Measurements from ENCODE around the gene AGAP1. TPM values are rescaled to one million over a fixed set of nuclear protein-coding genes. Genes with fewer than 3 reads are reported as not detected.

AGAP1 gene
- total RNA-seq, 2 experiments from 2014 or later: 1.8 to 2.0 TPM

GRCh38 chr2:235909358-235909757 is 415.5 kb downstream of the AGAP1 start:
- ChIA-PET CTCF (no interaction called here), POLR2A (no interaction called here)
- peaks cover 6% of the 10 kb centered on the region for H3K27me3 Mint-ChIP-seq
- H3K4me1 Mint-ChIP-seq (ENCODE audit: low read depth): no peaks in the 10 kb centered on the region
- H3K9me3 Mint-ChIP-seq: peaks cover under 1% of the 10 kb centered on the region
- H3K36me3 Mint-ChIP-seq: peaks cover under 1% of the 10 kb centered on the region
- H3K4me3 Mint-ChIP-seq: no peak overlapping the region
- intact Hi-C loops (cut with micrococcal nuclease): no loop called here
- H3K27ac Mint-ChIP-seq: no peak overlapping the region
- DNase-seq: no peak

DNA sequence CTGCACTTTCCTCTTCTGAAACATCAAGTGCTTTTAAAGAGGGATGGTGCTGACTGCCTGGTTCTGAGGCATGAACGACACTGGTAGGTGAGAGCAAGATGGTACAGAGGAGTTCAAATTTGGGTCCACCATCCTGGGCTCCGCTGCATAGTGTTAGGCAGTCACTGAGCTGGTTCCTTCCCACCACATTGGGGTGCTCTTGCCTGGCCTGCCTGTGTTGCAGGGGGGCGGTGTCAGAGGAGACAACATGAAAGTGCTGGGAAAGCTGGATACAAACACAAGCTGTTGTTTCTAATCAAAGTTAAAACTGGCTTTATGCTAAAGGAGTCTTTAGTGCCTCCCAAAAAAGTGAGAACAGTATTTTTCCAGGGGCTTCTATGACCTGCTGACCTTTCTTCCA is 416.2 kb downstream of the AGAP1 start:
- ChIA-PET CTCF (no interaction called here), POLR2A (no interaction called here)
- Mint-ChIP-seq H3K27me3 (peaks cover 6% of the 10 kb centered on the region), H3K36me3 (peaks cover 4% of the 10 kb centered on the region), H3K4me3 (no peak overlapping the region), H3K4me1 (ENCODE audit: low read depth) (no peaks in the 10 kb centered on the region), H3K27ac (no peak overlapping the region), H3K9me3 (peaks cover 6% of the 10 kb centered on the region)
- no peak for DNase-seq
- intact Hi-C loops (cut with micrococcal nuclease): no loop called here

DNA sequence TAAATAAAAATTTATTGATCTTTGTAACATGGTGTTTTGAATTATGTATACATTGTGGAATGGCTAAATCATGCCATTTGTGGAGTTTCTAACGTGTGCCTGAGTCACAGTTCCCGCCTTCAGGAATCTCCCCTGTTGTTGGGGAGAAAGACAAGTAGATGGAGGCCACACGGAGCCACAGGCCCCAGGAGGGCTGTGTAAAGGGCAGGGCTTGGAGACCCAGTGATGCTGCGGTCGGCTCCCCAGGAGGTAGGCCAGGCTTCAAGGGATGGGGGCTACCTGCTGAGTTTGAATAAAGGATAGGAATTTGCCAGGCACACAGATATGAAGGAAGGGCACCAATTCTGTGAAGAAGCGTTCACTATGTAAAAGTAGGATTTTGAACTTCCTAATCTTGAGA is 417.3 kb downstream of the AGAP1 start:
- no peak overlapping the region for H3K27ac Mint-ChIP-seq
- intact Hi-C loops (cut with micrococcal nuclease): no loop called here
- CTCF ChIA-PET: no interaction called here

DNA sequence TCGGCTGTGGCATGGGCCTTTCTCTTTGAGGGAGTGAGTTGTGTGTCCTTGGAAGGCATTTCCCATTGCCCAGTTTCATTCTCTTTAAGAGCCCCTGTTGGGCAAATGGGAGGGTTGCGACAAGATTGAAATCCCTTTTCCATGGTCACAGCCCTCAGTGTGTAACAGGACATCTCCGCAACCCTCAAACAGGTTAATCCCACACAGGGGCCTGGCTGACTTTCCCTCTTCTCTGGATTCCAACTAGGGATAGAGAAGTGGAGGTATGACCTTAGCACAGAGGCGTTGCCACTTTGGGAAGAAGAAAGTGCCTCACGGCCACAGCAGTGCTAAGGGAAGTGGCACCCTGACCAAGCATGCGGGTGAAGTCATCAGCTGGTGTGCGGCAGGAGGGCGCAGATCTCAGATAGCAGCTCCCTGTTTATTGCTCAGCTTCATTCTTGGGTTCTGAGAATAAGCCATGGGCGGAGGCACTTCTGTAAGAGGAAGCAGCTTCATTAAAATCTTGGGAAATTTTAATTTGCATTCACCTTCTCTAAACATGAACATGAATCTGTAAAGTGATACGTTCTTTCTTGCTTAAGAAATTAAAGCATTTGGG is 417.9 kb downstream of the AGAP1 start:
- H3K4me3 Mint-ChIP-seq: no peak overlapping the region
- peaks cover 4% of the 10 kb centered on the region for H3K27me3 Mint-ChIP-seq
- peaks cover 4% of the 10 kb centered on the region for H3K36me3 Mint-ChIP-seq
- intact Hi-C loops (cut with micrococcal nuclease): no loop called here
- peaks cover 16% of the 10 kb centered on the region for H3K9me3 Mint-ChIP-seq
- CTCF ChIA-PET: no interaction called here
- POLR2A ChIA-PET: interaction anchor here (0.6 kb wide), 1 partner anchor 303 kb away, joined by 3 read pairs; no protein-coding TSS in a partner anchor
- no peak overlapping the region for H3K27ac Mint-ChIP-seq
- no peak for DNase-seq
- H3K4me1 Mint-ChIP-seq (ENCODE audit: low read depth): no peaks in the 10 kb centered on the region

More for the DNA sequence above, 417.3 kb downstream of the AGAP1 start:
- no peak overlapping the region for H3K4me3 Mint-ChIP-seq
- no peak for DNase-seq
- no peaks in the 10 kb centered on the region for H3K4me1 Mint-ChIP-seq (ENCODE audit: low read depth)
- peaks cover 14% of the 10 kb centered on the region for H3K9me3 Mint-ChIP-seq
- peaks cover 4% of the 10 kb centered on the region for H3K36me3 Mint-ChIP-seq
- POLR2A ChIA-PET: no interaction called here
- peaks cover 6% of the 10 kb centered on the region for H3K27me3 Mint-ChIP-seq

DNA sequence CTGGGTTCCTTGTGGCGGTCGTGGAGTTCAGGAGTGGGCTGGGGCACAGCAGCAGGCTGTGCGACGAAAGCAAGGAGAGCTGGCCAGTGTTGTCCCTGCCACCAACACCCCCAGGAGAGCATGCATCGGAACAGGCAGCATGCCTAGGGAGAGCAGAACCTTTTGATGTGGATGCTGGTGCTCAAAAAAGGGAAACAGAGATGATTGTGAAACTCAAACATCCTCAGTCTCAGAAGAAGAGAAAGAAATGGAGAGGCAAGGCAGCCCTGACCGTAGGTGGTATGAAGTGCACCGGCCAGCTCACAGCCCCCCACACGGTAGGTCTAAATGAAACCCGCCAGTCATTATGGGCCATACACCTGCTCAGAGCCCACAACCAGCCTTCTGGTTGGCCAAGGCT is 420.9 kb downstream of the AGAP1 start:
- H3K36me3 Mint-ChIP-seq: peaks cover 4% of the 10 kb centered on the region
- ChIA-PET POLR2A (no interaction called here), CTCF (no interaction called here)
- intact Hi-C loops (cut with micrococcal nuclease): no loop called here
- H3K4me1 Mint-ChIP-seq (ENCODE audit: low read depth): no peaks in the 10 kb centered on the region
- H3K9me3 Mint-ChIP-seq: peaks cover 16% of the 10 kb centered on the region
- H3K4me3 Mint-ChIP-seq: no peak overlapping the region
- H3K27ac Mint-ChIP-seq: no peak overlapping the region
- H3K27me3 Mint-ChIP-seq: peaks cover 4% of the 10 kb centered on the region
- DNase-seq: no peak

- Mint-ChIP-seq H3K9me3 (peaks cover 16% of the 10 kb centered on the region), H3K27me3 (peaks cover 4% of the 10 kb centered on the region), H3K36me3 (peaks cover 4% of the 10 kb centered on the region), H3K27ac (no peak overlapping the region), H3K4me1 (ENCODE audit: low read depth) (no peaks in the 10 kb centered on the region), H3K4me3 (no peak overlapping the region)
- POLR2A ChIA-PET: no interaction called here
- CTCF ChIA-PET: no interaction called here
- intact Hi-C loops (cut with micrococcal nuclease): no loop called here
- no peak for DNase-seq
Observed at GRCh38 chr2:235917506-235917905, 423.7 kb downstream of the AGAP1 start.

DNA sequence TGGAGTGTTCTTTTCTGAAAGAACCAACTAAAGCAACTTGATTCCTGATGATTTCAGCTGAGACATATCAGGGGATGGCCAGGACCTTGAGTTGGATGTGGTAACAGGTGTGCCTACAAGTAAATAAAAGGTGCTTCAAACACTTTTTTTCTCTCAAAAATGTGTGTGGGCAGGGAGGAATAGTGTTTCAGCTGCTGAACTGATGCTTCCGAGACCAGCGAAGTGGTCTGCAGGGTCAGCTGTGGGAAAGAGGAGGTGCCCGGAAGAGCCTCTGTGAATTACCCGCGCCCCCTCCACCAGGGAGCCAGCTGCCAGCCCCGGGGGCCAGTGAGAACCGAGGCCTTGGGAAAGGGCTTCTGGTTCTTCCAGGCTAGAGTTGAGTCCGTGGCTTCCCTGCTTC is 425.0 kb downstream of the AGAP1 start:
- peaks cover 16% of the 10 kb centered on the region for H3K9me3 Mint-ChIP-seq
- peaks cover 6% of the 10 kb centered on the region for H3K27me3 Mint-ChIP-seq
- H3K4me3 Mint-ChIP-seq: no peak overlapping the region
- DNase-seq: no peak
- no peak overlapping the region for H3K27ac Mint-ChIP-seq
- ChIA-PET POLR2A (no interaction called here), CTCF (no interaction called here)
- intact Hi-C loops (cut with micrococcal nuclease): no loop called here
- peaks cover 4% of the 10 kb centered on the region for H3K36me3 Mint-ChIP-seq
- no peaks in the 10 kb centered on the region for H3K4me1 Mint-ChIP-seq (ENCODE audit: low read depth)

DNA sequence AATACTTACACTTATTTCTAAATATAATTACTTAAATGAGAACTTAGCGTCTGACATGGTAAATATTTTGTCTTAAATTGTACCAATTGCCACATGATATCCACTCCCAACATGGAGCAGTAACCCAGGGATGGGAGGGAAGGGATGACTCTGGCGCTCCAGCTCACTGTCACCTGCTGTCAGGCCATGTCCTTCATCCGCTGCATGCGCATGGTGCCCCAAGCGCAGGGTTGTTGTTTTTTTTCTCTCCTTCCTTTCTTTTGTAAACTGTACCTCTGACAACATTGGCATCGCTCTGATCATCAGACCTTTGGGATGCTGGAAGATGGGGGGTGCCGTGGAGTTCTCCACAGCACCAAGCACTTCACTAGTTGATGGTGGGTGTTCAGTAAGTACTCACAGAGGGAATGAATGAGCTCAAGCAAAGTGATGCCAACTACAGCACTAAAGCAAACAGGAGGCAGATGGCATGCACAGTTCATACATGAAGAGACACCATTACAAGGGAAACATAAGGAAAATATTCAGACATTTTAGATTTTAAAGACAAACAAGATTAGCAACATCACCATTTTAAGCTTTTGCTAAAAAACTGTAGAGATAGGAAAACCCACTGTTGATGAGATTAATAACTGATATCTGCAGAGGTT is 426.5 kb downstream of the AGAP1 start:
- DNase-seq: no peak
- Mint-ChIP-seq H3K27me3 (peaks cover 4% of the 10 kb centered on the region), H3K4me1 (ENCODE audit: low read depth) (no peaks in the 10 kb centered on the region), H3K27ac (no peak overlapping the region), H3K9me3 (peaks cover 8% of the 10 kb centered on the region), H3K4me3 (no peak overlapping the region), H3K36me3 (no peaks in the 10 kb centered on the region)
- intact Hi-C loops (cut with micrococcal nuclease): no loop called here
- POLR2A ChIA-PET: no interaction called here
- CTCF ChIA-PET: no interaction called here

- Mint-ChIP-seq H3K27me3 (peaks cover 6% of the 10 kb centered on the region), H3K4me1 (ENCODE audit: low read depth) (no peaks in the 10 kb centered on the region), H3K36me3 (no peaks in the 10 kb centered on the region), H3K4me3 (no peak overlapping the region), H3K9me3 (no peaks in the 10 kb centered on the region), H3K27ac (no peak overlapping the region)
- intact Hi-C loops (cut with micrococcal nuclease): no loop called here
- POLR2A ChIA-PET: no interaction called here
- DNase-seq: no peak
- CTCF ChIA-PET: no interaction called here
Observed at GRCh38 chr2:235921508-235922191, 427.8 kb downstream of the AGAP1 start.

DNA sequence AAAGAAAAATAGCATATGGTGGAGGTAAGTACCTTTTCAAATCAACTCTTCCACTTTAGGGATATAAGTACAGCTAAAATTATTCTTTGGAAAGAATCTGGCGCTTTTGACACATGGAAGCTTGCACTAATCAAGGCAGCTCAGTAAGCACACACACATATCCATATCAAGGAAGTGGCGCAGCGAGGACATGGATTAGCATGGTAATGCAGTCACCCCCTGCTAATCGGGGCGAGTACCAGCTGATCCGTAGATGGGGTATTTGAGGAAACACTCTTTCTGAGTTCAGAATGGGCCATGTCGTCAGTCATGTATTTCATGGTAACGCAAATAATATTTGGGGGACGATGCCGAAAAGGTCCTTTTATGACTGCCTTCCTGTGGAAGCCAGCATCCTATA is 429.0 kb downstream of the AGAP1 start:
- ChIA-PET CTCF (no interaction called here), POLR2A (no interaction called here)
- H3K4me1 Mint-ChIP-seq (ENCODE audit: low read depth): no peaks in the 10 kb centered on the region
- no peaks in the 10 kb centered on the region for H3K36me3 Mint-ChIP-seq
- peaks cover 6% of the 10 kb centered on the region for H3K27me3 Mint-ChIP-seq
- H3K4me3 Mint-ChIP-seq: no peak overlapping the region
- no peak overlapping the region for H3K27ac Mint-ChIP-seq
- no peak for DNase-seq
- intact Hi-C loops (cut with micrococcal nuclease): no loop called here
- no peaks in the 10 kb centered on the region for H3K9me3 Mint-ChIP-seq

GRCh38 chr2:235923859-235924674 is 430.2 kb downstream of the AGAP1 start:
- no peak for DNase-seq
- H3K4me3 Mint-ChIP-seq: no peak overlapping the region
- peaks cover 8% of the 10 kb centered on the region for H3K27me3 Mint-ChIP-seq
- intact Hi-C loops (cut with micrococcal nuclease): no loop called here
- no peaks in the 10 kb centered on the region for H3K36me3 Mint-ChIP-seq
- POLR2A ChIA-PET: no interaction called here
- CTCF ChIA-PET: no interaction called here
- no peaks in the 10 kb centered on the region for H3K4me1 Mint-ChIP-seq (ENCODE audit: low read depth)
- no peak overlapping the region for H3K27ac Mint-ChIP-seq
- no peaks in the 10 kb centered on the region for H3K9me3 Mint-ChIP-seq

DNA sequence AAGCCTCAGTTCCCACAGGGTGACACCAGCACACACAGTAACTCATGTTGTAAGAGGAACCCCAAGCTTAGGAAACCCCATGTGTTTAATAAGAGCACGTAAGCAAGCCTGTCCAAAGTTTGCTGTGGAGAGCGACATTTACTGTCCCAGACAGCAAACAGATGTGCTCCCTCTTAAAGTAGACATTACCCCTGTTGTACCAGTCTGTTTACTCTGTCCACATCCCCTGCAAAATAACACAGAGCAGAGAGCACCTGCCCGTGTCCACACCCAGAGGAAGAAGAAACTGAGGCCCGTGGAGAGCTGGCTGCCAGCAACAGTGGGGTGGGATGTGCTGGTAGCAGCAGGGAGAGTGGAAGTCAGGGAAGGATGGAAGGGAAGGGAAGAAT is 430.8 kb downstream of the AGAP1 start:
- ChIA-PET CTCF (no interaction called here), POLR2A (no interaction called here)
- no peak for DNase-seq
- Mint-ChIP-seq H3K4me1 (ENCODE audit: low read depth) (no peaks in the 10 kb centered on the region), H3K4me3 (no peak overlapping the region), H3K9me3 (no peaks in the 10 kb centered on the region), H3K27me3 (peaks cover 8% of the 10 kb centered on the region), H3K36me3 (no peaks in the 10 kb centered on the region), H3K27ac (no peak overlapping the region)
- intact Hi-C loops (cut with micrococcal nuclease): no loop called here
